Right lobe of liver (tissue), 4 donors: ENCODE measurements around the gene FANCD2.

Experiments
- POLR2A ChIP-seq: fragments of 450-650 bp; IDR thresholded peaks from one replicate; pipeline ENCODE4 v1.6.1; 2017; ENCODE audit warnings: antibody characterized with exemption, mild to moderate bottlenecking
- TF ChIP-seq, protein P1 (sequence below), 4 donors: fragments of 200-600 bp in 3 of 4; fragments of 450-650 bp in 1 of 4; IDR thresholded peaks; one replicate each; pipeline versions ENCODE4 v1.5.1 to v1.8.0; 2016 to 2022; ENCODE audit warnings: antibody characterized with exemption in 4 of 4, mild to moderate bottlenecking in 2 of 4
- donor health status: DM: no; HTN: no; CAD: no.
- donor health status: DM: no; HTN: no; CAD: no.
- donor health status: DM: no; HTN: yes; CAD: no.

DNA sequence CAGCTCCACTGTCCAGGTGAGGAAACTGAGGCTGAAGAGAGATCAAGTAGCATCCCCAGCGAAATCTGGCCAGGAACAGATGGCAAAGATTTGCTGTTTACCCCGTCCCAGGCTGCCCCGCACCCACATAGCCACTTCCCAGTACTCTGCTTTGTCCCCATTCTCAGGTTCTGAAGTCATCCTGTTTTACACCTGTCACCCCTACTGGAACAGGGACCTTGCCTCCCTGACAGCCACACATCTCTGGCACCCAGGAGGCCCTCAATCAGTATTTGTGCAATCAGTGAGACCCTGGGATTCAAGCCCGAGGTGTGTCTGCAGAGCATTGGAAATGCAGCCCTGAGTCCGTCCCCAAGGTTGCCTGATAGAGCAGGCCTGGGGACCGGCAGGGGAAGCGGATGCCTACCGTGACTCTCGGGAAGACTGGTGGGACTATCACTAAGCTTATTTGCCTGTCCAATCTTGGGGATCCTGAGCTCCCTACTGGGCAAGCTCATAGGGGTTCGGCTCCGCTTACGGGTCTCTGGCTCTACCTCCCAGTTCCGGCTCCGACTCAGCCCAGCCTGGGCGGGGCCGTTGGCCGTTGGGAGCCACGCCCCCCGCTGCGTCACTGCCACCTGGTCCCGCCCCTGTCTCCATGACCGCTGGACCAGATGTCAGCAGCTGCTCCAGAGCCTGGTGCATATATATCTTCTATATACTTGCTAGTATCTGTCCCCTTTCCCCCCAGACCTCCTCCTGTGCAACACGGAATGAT lies 17.5 kb upstream of the FANCD2 start:
- TF ChIP-seq, protein P1, sequence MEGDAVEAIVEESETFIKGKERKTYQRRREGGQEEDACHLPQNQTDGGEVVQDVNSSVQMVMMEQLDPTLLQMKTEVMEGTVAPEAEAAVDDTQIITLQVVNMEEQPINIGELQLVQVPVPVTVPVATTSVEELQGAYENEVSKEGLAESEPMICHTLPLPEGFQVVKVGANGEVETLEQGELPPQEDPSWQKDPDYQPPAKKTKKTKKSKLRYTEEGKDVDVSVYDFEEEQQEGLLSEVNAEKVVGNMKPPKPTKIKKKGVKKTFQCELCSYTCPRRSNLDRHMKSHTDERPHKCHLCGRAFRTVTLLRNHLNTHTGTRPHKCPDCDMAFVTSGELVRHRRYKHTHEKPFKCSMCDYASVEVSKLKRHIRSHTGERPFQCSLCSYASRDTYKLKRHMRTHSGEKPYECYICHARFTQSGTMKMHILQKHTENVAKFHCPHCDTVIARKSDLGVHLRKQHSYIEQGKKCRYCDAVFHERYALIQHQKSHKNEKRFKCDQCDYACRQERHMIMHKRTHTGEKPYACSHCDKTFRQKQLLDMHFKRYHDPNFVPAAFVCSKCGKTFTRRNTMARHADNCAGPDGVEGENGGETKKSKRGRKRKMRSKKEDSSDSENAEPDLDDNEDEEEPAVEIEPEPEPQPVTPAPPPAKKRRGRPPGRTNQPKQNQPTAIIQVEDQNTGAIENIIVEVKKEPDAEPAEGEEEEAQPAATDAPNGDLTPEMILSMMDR (IDR thresholded peaks at IDR 0.05) = no peak
- peak; percentile 51 for TF ChIP-seq POLR2A
